ENCODE results near the gene ECHDC1. TPM values are rescaled to one million over a fixed set of nuclear protein-coding genes. Genes with fewer than 3 reads are reported as not detected.
"Not testable (repeated sequence)": the region's sequence is repeated elsewhere in the genome, so short reads cannot be mapped to it uniquely, and the experiment has no call there.

Gene ECHDC1
- total RNA-seq, 1 experiment from 2014 or later: 71.0 TPM

DNA sequence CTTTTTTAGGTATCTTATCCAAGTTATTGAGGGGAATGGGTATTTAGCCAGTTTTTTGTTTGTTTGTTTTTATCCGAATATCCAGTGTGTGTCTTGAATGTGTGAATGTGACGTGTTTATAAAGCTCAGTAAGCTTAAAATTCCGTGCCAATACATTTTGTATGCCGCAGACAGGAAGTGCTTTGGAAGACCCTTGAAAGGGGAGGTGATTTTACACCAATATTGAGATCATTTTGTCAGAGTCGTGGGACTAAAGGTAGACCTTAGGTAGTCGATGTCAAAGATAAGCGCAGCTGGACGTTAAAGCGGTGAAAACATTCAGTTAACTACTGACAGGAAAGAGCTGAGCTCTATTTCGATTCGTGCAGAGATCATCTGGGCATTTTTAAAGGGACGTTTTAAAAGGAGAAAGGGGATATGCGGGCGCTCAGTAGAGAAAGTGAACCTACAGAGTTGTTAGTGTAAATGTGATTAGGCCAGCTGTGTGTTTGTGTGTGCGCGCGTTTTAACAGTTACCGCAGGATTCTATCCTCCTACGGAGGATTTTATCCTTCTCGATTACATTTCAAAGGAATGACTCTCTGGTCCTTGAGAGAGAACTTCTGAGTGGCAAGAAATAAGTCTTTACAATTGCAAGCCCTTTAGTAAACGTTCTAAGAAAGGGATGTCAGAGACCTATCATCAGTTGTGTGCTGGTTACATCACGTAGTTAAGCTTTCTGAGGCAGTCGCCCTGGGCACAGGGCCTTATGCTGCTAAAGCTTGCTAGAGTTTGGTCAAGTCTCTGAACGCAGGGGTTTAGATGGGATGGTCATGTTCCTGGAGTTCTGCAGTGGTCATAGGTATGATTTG is 625 bp upstream of the ECHDC1 start:
- no peak for DNase-seq (ENCODE audit: extremely low read depth, low read depth)

DNA sequence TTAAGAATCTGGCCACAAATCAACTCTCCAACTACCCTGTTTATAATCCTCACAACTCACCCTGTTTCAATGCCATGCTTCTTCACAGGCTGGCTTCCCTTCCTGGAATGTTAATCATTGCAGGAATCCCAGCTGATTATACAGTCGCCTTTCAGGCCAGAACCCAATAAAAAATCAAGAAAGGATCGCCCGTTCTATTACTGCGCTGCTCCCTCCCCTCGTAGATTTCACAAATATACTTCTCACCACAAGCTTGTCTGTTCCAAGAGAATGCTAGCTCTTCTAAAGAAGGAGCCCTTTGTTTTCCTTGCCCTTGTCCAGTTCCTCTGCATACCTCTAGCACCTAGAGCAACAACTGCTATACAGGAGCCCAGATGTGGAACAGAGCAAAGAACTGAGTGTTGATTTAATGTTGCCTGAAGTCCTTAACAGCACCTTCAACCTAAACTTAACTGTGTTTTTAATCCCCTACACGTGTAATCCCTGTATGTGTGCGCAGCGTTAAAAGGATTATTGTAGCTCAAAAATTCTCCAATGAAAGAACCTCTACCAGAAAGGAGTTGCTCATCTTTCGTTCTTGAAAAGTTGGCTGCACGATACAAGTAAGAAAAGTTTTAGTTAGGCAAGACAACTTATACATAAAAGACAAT is 988 bp downstream of the ECHDC1 start:
- DNase-seq (ENCODE audit: extremely low read depth, low read depth): no peak

DNA sequence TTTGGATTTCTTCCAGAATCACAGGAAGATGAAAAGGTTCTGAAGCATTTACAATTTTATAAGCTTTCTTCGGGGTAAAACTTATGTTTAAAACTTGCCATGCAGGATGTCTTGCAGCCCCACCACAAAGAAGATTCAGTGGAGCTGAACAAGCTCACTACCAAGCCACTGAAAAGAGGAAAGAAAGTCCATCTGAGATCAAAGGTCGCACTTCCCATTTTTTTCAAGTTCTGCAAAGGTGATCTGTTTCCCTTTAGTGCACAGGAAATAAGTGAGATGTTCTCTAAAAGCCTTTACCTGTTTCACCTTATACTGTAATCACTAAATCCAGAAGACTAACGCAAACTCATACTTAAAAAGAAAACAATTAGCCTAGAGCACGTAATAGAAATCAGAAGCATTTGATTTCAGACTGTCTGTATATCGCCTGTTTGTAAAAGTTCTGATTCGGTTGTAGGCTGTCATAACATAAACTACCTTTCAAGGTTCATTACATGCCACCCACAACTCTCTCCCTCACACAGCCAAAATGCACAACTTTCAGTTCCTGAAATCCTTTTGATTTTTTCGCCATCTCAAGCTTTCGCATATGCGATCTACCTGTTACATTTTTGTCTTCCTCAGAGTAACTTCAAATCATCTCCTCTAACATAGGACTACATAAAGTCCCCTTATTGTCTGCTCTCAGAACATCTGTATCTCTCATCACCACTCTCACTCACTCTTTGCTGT is 1.8 kb downstream of the ECHDC1 start:
- DNase-seq (ENCODE audit: extremely low read depth, low read depth): no peak

DNA sequence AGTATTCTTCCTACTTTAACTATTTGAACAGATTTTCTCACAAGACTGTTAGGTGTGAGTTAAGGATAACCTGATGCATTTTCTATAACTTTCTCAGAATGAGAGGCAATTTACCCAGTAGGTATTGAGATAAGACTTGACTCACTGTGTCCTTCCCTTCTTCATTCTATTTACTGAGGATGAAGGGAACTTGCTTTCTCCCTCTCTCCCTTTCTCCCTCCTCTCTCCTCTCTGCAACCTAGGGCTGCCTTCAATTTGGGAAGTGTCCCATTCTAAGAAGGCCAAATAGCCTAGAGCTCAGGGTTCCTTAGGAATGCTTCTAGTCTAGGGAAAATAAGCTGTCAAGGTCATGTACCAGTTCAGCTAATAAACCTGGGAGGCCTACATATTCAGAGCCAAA is 3.2 kb downstream of the ECHDC1 start:
- DNase-seq (ENCODE audit: extremely low read depth, low read depth): no peak

DNA sequence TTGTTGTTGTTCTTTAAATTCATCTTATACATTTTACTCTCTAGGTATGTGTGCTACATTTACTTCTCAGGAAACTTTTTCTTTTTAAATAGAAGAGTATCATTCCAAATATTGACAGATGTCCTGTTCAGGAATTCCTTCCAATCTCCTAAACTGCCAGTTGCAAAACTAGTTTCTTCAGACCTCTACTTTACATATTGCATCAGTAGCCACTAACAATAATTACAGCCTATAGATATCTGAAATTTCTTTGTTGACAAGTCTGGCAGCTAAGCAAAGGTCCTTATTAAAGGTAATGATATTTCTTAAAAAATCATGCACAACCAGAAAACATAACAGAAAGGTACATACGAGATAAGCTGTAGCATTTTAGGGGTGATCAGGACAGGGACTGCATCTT is 4.5 kb downstream of the ECHDC1 start:
- DNase-seq (ENCODE audit: extremely low read depth, low read depth): no peak

DNA sequence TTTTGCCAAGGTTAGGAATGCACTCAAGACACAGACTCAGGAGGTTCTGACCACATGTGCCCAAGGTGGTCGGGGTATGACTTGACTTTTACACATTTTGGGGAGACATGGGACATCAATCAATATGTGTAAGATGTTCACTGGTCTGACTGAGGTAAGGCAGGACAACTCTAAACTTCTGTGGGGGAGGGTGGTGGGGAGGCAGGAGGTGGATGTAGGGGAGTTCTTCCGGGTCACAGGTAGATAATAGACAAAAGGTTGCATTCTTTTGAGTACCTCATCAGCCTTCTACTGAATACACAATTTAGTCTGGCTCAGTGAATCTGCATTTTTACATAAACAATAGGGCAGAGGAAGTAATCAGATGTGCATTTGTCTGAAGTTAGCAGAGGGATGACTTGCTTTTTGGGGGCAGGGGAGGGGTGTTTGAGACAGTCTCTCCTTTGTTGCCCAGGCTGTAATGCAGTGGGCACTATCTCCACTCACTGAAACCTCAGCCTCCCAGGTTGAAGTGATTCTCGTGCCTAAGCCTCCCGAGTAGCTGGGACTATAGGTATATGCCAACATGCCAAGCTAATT is 10.9 kb downstream of the ECHDC1 start:
- DNase-seq (ENCODE audit: extremely low read depth, low read depth): no peak

DNA sequence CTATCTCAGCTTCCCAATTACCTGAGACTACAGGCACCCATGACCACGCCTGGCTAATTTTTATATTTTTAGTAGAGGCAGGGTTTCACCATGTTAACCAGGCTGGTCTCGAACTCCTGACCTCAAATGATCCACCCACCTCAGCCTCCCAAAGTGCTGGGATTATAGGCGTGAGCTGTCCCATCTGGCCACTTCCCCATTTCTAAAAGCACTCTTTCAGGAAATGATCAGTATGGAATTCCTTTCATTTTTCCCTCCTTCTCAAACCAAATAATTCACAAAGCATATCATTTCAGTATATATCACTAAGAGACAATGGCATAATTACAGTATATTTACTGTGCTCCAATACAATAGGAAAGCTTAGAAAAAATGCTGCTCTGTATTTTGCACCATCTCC is 12.2 kb downstream of the ECHDC1 start:
- not testable (repeated sequence) for DNase-seq (ENCODE audit: extremely low read depth, low read depth)

DNA sequence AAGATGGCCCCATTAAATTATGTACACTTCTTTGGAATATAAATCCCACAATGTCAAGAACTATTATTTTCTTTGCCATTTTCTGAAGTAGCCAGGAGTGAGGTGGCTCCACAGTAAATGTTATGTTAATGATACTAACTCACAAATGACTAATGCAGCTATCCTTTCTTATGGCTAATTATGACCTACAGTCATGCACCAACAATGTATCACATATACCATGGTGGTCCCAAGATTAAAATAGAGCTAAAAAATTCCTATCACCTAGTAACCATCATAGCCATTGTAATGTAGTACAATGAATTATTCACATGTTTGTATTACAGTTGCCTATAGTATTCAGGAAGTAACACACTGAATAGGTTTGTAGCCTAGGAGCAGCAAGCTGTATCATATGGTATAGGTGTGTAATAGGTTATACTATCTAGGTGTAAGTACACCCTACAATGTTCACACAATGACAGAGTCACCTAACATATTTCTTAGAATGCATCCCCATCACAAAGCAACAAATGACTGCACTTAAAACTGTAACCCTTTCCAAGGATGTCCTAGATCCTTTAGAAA is 15.3 kb downstream of the ECHDC1 start:
- DNase-seq (ENCODE audit: extremely low read depth, low read depth): no peak

DNA sequence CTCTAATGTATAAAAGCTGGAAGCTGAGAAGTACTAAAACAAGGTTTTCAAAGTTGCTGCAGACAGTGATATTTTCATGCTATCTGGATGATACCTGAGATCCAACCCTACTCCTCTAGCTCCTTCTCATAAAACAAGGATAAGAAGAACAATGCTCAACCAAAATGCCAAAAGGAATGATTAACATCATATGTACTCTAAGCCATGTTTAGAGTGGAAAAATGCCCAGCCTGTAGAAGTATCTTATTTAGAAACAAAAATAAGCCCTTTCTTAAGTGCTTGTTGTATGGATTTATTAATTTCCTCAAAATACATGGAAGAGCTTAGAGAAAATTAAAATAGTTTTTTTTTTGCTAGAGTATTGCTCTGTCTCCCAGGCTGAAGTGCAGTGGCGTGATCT is 23.7 kb downstream of the ECHDC1 start:
- DNase-seq (ENCODE audit: extremely low read depth, low read depth): no peak

DNA sequence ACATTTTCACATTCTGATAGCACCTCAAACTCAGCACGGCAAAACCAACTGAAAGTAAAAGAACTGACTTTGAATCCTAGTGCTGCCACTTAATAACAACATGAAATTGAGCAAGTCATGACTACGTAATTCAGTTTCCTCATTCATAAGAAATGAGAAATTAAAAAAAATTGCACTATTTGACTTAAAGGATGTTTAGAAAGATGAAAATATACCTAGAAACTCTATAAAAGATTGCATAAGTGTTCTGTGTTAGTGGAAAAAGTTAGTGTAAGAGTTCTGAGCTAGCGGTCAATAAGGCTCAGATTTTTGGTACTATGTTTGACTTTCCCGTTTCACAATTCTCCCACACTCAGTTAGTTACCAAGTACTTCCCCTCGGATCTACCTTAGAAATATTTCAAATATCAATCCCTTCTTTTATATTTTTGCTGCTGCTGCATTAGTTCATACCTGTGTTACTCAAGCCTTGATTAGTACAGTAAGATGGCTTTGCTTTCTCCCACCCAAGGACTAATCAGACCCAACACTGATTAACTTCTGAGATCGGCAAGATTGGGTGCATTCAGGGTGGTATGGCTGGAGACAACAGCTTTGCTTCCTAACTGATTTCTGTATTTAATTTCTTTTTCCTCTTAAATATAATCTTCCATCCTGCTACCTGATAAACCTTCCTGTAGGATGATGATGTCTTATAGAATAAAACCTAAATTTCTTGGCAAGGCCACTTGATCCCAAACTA is 25.9 kb downstream of the ECHDC1 start:
- DNase-seq (ENCODE audit: extremely low read depth, low read depth): no peak

DNA sequence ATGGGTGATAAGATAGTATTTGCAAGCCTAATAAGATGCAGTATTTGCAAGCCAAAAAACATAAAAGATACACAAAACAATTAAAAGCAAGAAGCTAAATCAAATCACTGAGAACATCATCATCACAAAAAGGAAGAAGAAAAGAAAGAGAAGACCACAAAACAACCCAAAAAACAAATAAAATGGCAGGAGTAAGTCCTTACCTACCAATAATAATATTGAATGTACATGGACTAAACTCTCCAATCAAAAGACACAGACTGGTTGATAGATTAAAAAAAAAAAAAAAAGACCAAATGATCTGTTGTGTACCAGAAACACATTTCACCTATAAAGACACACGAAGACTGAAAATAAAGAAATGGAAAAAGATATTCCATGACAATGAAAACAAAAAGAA is 37.7 kb downstream of the ECHDC1 start:
- DNase-seq (ENCODE audit: extremely low read depth, low read depth): no peak

DNA sequence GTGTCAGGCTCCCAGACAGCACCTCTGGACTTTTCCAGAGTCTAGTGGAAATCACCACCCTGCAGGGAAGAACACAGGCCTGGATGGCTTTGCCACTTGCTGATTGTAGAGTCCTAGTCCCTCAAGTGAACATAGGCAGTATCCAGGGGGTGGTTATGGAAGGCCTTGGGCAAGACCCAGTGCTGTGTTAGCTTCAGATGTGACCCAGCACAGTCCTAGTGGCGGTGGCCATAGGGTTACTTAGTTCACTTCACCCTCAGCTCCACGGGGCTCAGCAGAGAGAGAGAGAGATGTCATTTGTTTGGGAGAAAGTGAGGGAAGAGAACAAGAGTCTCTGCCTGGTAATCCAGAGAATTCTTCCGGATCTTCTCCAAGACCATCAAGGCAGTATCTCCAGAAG is 39.5 kb downstream of the ECHDC1 start:
- no peak for DNase-seq (ENCODE audit: extremely low read depth, low read depth)

DNA sequence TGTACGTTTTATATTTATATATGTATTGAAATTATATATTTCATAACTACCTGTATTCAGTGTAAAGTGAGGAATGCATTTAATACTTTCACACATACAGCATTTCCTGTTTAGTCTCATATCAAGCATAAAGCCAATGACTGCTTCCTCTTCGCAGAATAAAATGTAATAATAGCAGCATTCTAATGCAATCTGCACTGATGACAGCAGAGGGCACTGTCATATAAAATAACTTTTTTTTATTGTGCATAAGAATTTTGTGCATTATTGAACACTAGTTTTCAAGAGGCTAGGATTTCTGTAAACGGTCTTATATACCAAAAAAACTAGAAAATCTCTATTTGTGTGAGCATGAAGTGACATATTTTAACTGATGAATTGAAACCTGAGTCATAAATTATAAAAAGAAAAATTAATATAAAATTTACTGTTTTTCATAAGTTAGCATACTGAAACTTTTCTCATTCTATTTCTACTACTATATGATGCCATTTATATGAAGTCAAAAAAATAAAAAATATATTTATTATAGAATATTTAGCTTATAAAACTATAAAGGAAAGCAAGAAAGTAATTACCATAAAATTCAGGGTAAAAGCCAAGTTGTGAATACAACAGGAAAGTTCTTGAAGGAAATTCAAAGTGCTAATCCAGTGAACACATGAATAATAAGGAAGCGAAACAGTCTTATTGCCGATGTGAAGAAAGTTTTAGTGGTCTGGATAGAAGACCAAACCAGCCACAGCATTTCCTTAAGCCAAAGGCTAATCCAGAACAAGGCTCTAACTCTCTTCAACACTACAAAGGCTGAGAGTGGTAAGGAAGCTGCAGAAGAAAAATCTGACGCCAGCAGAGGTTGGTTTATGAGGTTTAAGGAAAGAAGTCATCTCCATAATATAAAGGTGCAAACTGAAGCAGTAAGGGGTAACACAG is 40.4 kb downstream of the ECHDC1 start:
- peak; percentile 28 for DNase-seq (ENCODE audit: extremely low read depth, low read depth)

DNA sequence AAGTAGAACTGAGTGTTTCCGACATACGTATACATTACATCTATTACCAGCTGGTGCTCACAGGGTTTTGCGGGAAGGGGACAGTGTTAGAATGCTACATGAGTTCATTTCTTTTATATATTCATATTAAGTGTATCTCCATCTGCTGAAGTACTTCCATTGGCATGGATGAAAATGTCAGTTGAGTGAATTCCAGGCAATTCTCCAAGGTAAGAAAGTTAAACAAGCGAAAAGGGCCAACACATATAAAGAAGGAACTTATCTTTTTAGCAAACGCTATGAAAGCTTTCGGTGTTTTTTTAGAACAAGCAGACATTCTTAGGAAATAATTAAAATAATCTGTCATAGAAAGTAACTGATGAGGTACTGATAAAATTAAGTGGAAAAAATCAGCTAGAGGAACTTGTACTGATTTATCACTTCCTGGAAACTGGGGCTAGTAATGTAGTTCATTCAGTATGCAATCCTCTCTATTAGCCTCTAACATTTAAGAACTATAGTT is 42.2 kb downstream of the ECHDC1 start:
- no peak for DNase-seq (ENCODE audit: extremely low read depth, low read depth)

DNA sequence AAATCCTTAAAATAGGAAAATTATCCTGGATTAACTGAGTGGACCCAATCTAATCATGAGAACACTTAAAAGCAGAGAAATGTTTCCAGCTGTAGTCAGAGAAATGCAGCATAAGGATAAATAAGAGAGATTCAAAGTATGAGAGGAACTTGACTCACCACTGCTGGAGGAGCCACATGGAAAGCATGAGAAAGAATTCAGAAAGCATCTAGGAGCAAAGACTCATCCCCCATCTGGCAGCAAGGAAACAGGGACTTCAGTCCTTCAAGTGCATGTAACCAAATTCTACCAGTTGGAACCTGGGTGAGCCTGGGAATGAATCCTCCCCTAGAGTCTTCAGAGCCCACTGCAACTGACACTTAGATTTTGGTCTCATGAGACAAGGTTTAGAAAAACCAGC is 43.0 kb downstream of the ECHDC1 start:
- DNase-seq (ENCODE audit: extremely low read depth, low read depth): no peak

DNA sequence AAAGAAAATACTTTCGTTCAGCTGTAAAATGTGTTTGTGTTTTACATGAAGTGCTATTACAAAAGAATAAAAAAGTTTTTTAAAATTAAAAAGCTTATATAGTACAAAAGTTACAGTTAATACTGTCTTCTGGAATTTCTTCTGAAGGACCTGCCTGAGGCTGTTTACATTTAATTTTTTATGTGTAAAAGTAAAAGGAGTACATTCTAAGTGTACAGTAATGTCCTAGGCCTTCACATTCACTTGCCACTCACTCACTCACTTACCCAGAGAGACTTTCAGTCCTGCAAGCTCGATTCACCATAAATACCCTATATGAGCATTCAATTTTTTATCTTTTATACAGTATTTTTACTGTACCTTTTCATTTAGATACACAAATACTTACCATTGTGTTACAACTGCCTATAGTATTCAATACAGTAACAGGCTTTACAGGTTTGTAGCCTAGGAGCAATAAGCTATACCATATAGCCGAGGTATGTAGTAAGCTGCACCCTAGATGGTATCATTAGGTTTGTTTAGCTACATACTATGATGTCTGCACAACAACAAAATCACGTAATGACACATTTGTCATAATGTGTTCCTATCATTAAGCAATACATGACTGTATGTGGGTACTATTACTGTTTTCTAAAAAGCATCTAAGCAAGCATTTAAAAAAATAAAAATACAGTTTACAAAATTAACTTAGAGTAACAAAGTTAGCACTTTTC is 43.7 kb downstream of the ECHDC1 start:
- no peak for DNase-seq (ENCODE audit: extremely low read depth, low read depth)

DNA sequence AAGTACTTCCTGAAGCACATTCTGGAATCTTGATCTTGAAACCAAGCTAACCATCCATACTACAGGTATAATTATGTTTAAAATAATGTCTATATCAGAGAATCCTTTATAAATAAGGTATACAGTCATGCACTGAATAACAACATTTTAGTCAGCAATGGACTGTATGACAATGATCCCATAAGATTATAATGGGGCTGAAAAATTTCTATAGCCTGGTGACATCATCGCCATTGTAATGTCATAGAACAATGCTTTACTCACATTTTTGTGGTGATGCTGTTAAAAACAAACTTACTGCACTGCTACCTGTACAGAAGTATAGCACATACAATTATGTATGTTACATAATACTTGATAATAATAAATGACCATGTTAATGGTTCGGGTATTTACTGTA is 44.9 kb downstream of the ECHDC1 start:
- DNase-seq (ENCODE audit: extremely low read depth, low read depth): no peak

DNA sequence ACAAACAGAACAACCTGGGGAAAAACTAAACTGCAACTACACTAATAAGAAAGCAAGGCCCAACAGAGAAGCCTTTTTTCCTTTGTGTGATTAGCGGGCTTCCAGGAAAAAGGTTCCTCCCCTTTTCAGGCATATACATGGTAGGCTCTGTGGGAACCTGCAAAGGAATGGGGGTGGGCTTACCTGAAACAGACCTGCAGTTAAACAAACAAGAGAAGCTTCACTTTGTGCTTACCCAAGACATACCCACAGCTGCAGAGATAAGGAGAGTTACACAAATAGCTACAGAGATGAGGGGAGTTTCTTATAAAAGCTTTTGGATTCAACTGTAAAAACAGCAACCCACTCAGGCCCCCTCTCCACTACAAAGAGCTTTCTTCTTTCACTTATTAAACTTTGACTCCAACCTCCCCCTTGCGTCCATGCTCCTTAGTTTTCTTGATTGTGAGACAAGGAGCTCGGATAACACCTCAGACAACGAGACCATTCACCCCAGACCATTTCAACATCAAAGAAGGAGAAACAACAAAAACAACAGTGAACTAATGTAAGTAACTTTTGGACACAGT is 45.8 kb downstream of the ECHDC1 start:
- no peak for DNase-seq (ENCODE audit: extremely low read depth, low read depth)
